HG02973 (cell line): ENCODE results near the gene ID1.
"Not testable (repeated sequence)": the region's sequence is repeated elsewhere in the genome, so short reads cannot be mapped to it uniquely, and the experiment has no call there.

Experiments used
- ATAC-seq: cut with Tn5 transposase; IDR thresholded peaks from one replicate; pipeline ENCODE4 v1.9.1; 2021; ENCODE audit warnings: moderate library complexity; ENCODE audit not compliant: unreplicated experiment

The ID1 gene

GRCh38 chr20:31633339-31633914 is 28.3 kb downstream of the ID1 start:
- ATAC-seq: no peak

- ATAC-seq: no peak
Observed at GRCh38 chr20:31637660-31638059, 32.6 kb downstream of the ID1 start, which contains the start of gene COX4I2. Gene COX4I2 (plus strand): TSS chr20:31637912. CDS start chr20:31639018, 1,106 bp downstream.

GRCh38 chr20:31638317-31638716 is 33.2 kb downstream of the ID1 start:
- ATAC-seq: no peak

- no peak for ATAC-seq
Observed at GRCh38 chr20:31638816-31639215, 33.7 kb downstream of the ID1 start.

- no peak for ATAC-seq
Observed at GRCh38 chr20:31640259-31640658, 35.2 kb downstream of the ID1 start.

GRCh38 chr20:31641391-31641790 is 36.3 kb downstream of the ID1 start:
- ATAC-seq: no peak

- ATAC-seq: no peak
Observed at GRCh38 chr20:31642837-31643236, 37.7 kb downstream of the ID1 start.

- ATAC-seq: no peak
Observed at GRCh38 chr20:31643522-31643921, 38.4 kb downstream of the ID1 start.

- ATAC-seq: no peak
Observed at GRCh38 chr20:31644701-31645100, 39.6 kb downstream of the ID1 start.

- ATAC-seq: not testable (repeated sequence)
Observed at GRCh38 chr20:31648104-31648503, 43.0 kb downstream of the ID1 start.

GRCh38 chr20:31652917-31653396 is 47.9 kb downstream of the ID1 start:
- ATAC-seq: no peak

- no peak for ATAC-seq
Observed at GRCh38 chr20:31653561-31653960, 48.5 kb downstream of the ID1 start.

- no peak for ATAC-seq
Observed at GRCh38 chr20:31654534-31654933, 49.4 kb downstream of the ID1 start.
